BLaER1 treated with 17β-estradiol and CSF1 and Interleukin-3, amounts not matched to agents 10 nM and 100 nM (cell line): ENCODE measurements around the gene ATP13A1.

ENCODE experiments used
- H3K27ac ChIP-seq, 11 experiments: shearing (Covaris generic); formaldehyde crosslinking; 2 replicates each; pipeline ENCODE4 v1.8.1; 2022
- H3K27me3 ChIP-seq, 11 experiments: shearing (Covaris generic); formaldehyde crosslinking; 2 replicates each; pipeline ENCODE4 v1.8.1; 2022
- H3K36me3 ChIP-seq, 11 experiments: shearing (Covaris generic); formaldehyde crosslinking; 2 replicates each; pipeline ENCODE4 v1.8.1; 2022
- H3K4me1 ChIP-seq, 10 experiments: shearing (Covaris generic); formaldehyde crosslinking; 2 replicates each; pipeline ENCODE4 v1.8.1; 2022
- H3K4me2 ChIP-seq, 11 experiments: shearing (Covaris generic); formaldehyde crosslinking; 2 replicates each; pipeline ENCODE4 v1.8.1; 2022
- H3K4me3 ChIP-seq, 10 experiments: shearing (Covaris generic); formaldehyde crosslinking; 2 replicates each; pipeline ENCODE4 v1.8.1; 2022
- H3K9ac ChIP-seq, 11 experiments: shearing (Covaris generic); formaldehyde crosslinking; 2 replicates each; pipeline ENCODE4 v1.8.1; 2022
- H3K9me3 ChIP-seq, 11 experiments: shearing (Covaris generic); formaldehyde crosslinking; replicated peaks in 1 of 11; 2 replicates each; pipeline ENCODE4 v1.8.1; 2022
- H4K20me1 ChIP-seq, 11 experiments: shearing (Covaris generic); formaldehyde crosslinking; 2 replicates each; pipeline ENCODE4 v1.8.1; 2022
- Cebpa-rat ChIP-seq, 11 experiments: shearing (Covaris generic); IDR thresholded peaks; 2 replicates each; pipeline ENCODE4 v1.8.1; 2022

ATP13A1 gene

GRCh38 chr19:19659646-19660245 lies 3.7 kb downstream of the ATP13A1 start:
- Histone ChIP-seq H3K9me3 (no peaks in the 10 kb centered on the region), H3K27me3 (no peaks in the 10 kb centered on the region), H3K4me3 (no peak overlapping the region), H3K36me3 (peaks cover 54 to 69% (median 62%) of the 10 kb centered on the region in 11 experiments), H3K4me1 (peaks cover 34 to 50% (median 45%) of the 10 kb centered on the region in 10 experiments), H3K4me2 (peak overlapping the region in 1 of 11 experiments; percentile 98; a peak in 1 of 22 replicates), H4K20me1 (peaks cover 0 to 70% (median 45%) of the 10 kb centered on the region in 11 experiments; a peak in 16 of 22 replicates), H3K9ac (no peak overlapping the region), H3K27ac (no peak overlapping the region; a peak in 1 of 22 replicates)
- no peak for TF ChIP-seq Cebpa-rat (IDR thresholded peaks at IDR 0.05)

- Histone ChIP-seq H3K4me1 (peaks cover 24 to 37% (median 32%) of the 10 kb centered on the region in 10 experiments), H3K27me3 (no peaks in the 10 kb centered on the region), H3K4me2 (peak overlapping the region in 8 of 11 experiments; percentile 4 to 71 (median 55); a peak in 15 of 22 replicates), H3K9me3 (no peaks in the 10 kb centered on the region), H3K9ac (peak overlapping the region in 7 of 11 experiments; percentile 13 to 60 (median 46); a peak in 9 of 22 replicates), H3K4me3 (no peak overlapping the region), H4K20me1 (peaks cover 0 to 93% (median 45%) of the 10 kb centered on the region in 11 experiments; a peak in 17 of 22 replicates), H3K27ac (peak overlapping the region in 4 of 11 experiments; percentile 34 to 55 (median 50); a peak in 5 of 22 replicates), H3K36me3 (peaks cover 78 to 93% (median 85%) of the 10 kb centered on the region in 11 experiments)
- TF ChIP-seq Cebpa-rat (IDR thresholded peaks at IDR 0.05), result no peak
These were observed 6.1 kb downstream of the ATP13A1 start for GRCh38 chr19:19657397-19657783.

- Histone ChIP-seq H3K27me3 (no peaks in the 10 kb centered on the region), H3K4me1 (peaks cover 18 to 30% (median 26%) of the 10 kb centered on the region in 10 experiments), H3K36me3 (peaks cover 85 to 99% (median 92%) of the 10 kb centered on the region in 11 experiments), H3K27ac (peak overlapping the region in 4 of 11 experiments; percentile 34 to 55 (median 50); a peak in 5 of 22 replicates), H4K20me1 (peaks cover 0 to 100% (median 45%) of the 10 kb centered on the region in 11 experiments; a peak in 18 of 22 replicates), H3K9me3 (no peaks in the 10 kb centered on the region), H3K9ac (peak overlapping the region in 7 of 11 experiments; percentile 13 to 60 (median 46); a peak in 8 of 22 replicates), H3K4me2 (peak overlapping the region in 7 of 11 experiments; percentile 4 to 71 (median 56); a peak in 11 of 22 replicates), H3K4me3 (no peak overlapping the region)
- no peak for TF ChIP-seq Cebpa-rat (IDR thresholded peaks at IDR 0.05)
These were observed 6.8 kb downstream of the ATP13A1 start for GRCh38 chr19:19656451-19657396.

GRCh38 chr19:19655641-19656343 lies 7.7 kb downstream of the ATP13A1 start:
- Histone ChIP-seq H3K4me3 (no peak overlapping the region), H3K9ac (no peak overlapping the region), H3K36me3 (peaks cover 94 to 100% (median 96%) of the 10 kb centered on the region in 11 experiments), H3K27ac (no peak overlapping the region; a peak in 1 of 22 replicates), H3K27me3 (no peaks in the 10 kb centered on the region), H3K9me3 (no peaks in the 10 kb centered on the region), H3K4me1 (peaks cover 9 to 21% (median 17%) of the 10 kb centered on the region in 10 experiments), H3K4me2 (no peak overlapping the region), H4K20me1 (peaks cover 0 to 100% (median 45%) of the 10 kb centered on the region in 11 experiments; a peak in 19 of 22 replicates)
- TF ChIP-seq Cebpa-rat (IDR thresholded peaks at IDR 0.05), result no peak

GRCh38 chr19:19655051-19655594 lies 8.4 kb downstream of the ATP13A1 start:
- Histone ChIP-seq H3K27me3 (no peaks in the 10 kb centered on the region), H3K4me1 (peaks cover 9 to 19% (median 15%) of the 10 kb centered on the region in 10 experiments; a peak in 18 of 20 replicates), H4K20me1 (peaks cover 0 to 100% (median 47%) of the 10 kb centered on the region in 11 experiments; a peak in 19 of 22 replicates), H3K36me3 (peaks cover 100% of the 10 kb centered on the region in 11 experiments), H3K4me3 (no peak overlapping the region), H3K9me3 (no peaks in the 10 kb centered on the region), H3K9ac (no peak overlapping the region), H3K27ac (no peak overlapping the region), H3K4me2 (no peak overlapping the region)
- TF ChIP-seq Cebpa-rat (IDR thresholded peaks at IDR 0.05), result no peak

- Histone ChIP-seq H3K4me1 (peaks cover 7 to 19% (median 15%) of the 10 kb centered on the region in 10 experiments; a peak in 16 of 20 replicates), H3K4me2 (no peak overlapping the region), H4K20me1 (peaks cover 0 to 100% (median 42%) of the 10 kb centered on the region in 11 experiments; a peak in 18 of 22 replicates), H3K9me3 (no peaks in the 10 kb centered on the region), H3K27ac (no peak overlapping the region), H3K36me3 (peaks cover 100% of the 10 kb centered on the region in 11 experiments), H3K4me3 (no peak overlapping the region), H3K27me3 (no peaks in the 10 kb centered on the region), H3K9ac (no peak overlapping the region)
- no peak for TF ChIP-seq Cebpa-rat (IDR thresholded peaks at IDR 0.05)
These were observed 9.0 kb downstream of the ATP13A1 start for GRCh38 chr19:19654441-19654840.

GRCh38 chr19:19653597-19654147 lies 9.8 kb downstream of the ATP13A1 start:
- no peak overlapping the region for H3K4me3 ChIP-seq
- H3K36me3 ChIP-seq, result peaks cover 98 to 100% (median 100%) of the 10 kb centered on the region in 11 experiments
- H3K9me3 ChIP-seq, result no peaks in the 10 kb centered on the region
- no peaks in the 10 kb centered on the region for H3K27me3 ChIP-seq
- H3K4me2 ChIP-seq, result no peak overlapping the region
- no peak for TF ChIP-seq Cebpa-rat (IDR thresholded peaks at IDR 0.05)
- no peak overlapping the region for H3K9ac ChIP-seq
- peaks cover 0 to 100% (median 37%) of the 10 kb centered on the region in 11 experiments; a peak in 18 of 22 replicates for H4K20me1 ChIP-seq
- no peak overlapping the region for H3K27ac ChIP-seq
- peaks cover 7 to 18% (median 15%) of the 10 kb centered on the region in 10 experiments; a peak in 16 of 20 replicates for H3K4me1 ChIP-seq
